K562 (cell line): Measurements from ENCODE around the gene TRPV6. TPM values are rescaled to one million over a fixed set of nuclear protein-coding genes. Genes with fewer than 3 reads are reported as not detected.

Experiments
- ATF1 ChIP-seq, 2 experiments: fragments of 450-650 bp in 1 of 2; IDR thresholded peaks; 2 replicates each; pipeline ENCODE4 v1.6.1; 2016; ENCODE audit warnings: missing compliant biosample characterization in 1 of 2, missing genetic modification characterization in 1 of 2
- CHCHD3 ChIP-seq: fragments of 250-450 bp; sonication (Bioruptor Pico); IDR thresholded peaks from 2 replicates; pipeline ENCODE4 v2.1.2; 2022; ENCODE audit warnings: mild to moderate bottlenecking
- FOXM1 ChIP-seq, 2 experiments: fragments of 450-650 bp in 1 of 2; sonication (generic) in 1 of 2; formaldehyde crosslinking in 1 of 2; IDR thresholded peaks; 2 replicates each; pipeline versions ENCODE4 v1.6.1 to v1.9.0; 2017 to 2022; ENCODE audit warnings: low read depth in 2 of 2, mild to moderate bottlenecking in 2 of 2, missing genetic modification reagents in 1 of 2, moderate library complexity in 1 of 2
- MAZ ChIP-seq, 2 experiments: fragments of 450-650 bp in 1 of 2; sonication (generic) in 1 of 2; formaldehyde crosslinking; IDR thresholded peaks in 1 of 2; conservative IDR thresholded peaks in 1 of 2; 2 replicates each; pipeline versions ENCODE4 v1.4.0 to v1.5.0; 2020; ENCODE audit warnings: mild to moderate bottlenecking in 1 of 2, missing genetic modification reagents in 1 of 2
- MYC ChIP-seq, 2 experiments: fragments of 250-450 bp in 1 of 2; sonication (Bioruptor Pico) in 1 of 2; IDR thresholded peaks; 2 replicates each; pipeline versions ENCODE4 v1.5.1 to v1.6.1; 2012 to 2021; ENCODE audit warnings: low read depth in 2 of 2, borderline replicate concordance in 1 of 2, improper control_type of control experiment in 1 of 2, low read length in 1 of 2, mild to moderate bottlenecking in 1 of 2, moderate library complexity in 1 of 2
- NR4A1 ChIP-seq, 2 experiments: fragments of 250-450 bp in 1 of 2; fragments of 450-650 bp in 1 of 2; sonication (Bioruptor Pico) in 1 of 2; IDR thresholded peaks; 2 replicates each; pipeline versions ENCODE4 v1.4.0 to v1.6.1; 2016 to 2020; ENCODE audit warnings: mild to moderate bottlenecking in 2 of 2, missing compliant biosample characterization in 1 of 2, missing genetic modification characterization in 1 of 2, moderate library complexity in 1 of 2
- PHB2 ChIP-seq: fragments of 450-650 bp; IDR thresholded peaks from 2 replicates; pipeline ENCODE4 v1.6.1; 2017; ENCODE audit warnings: low read depth
- TBL1XR1 ChIP-seq, 2 experiments: IDR thresholded peaks; 2 replicates each; pipeline ENCODE4 v1.6.1; 2012; ENCODE audit warnings: improper control_type of control experiment in 2 of 2, low read length in 2 of 2, mild to moderate bottlenecking in 1 of 2
- U2AF1 ChIP-seq: fragments of 200-400 bp; formaldehyde crosslinking; optimal IDR thresholded peaks from 2 replicates; pipeline ENCODE3; 2017; ENCODE audit warnings: mild to moderate bottlenecking, low read depth, low read length, moderate library complexity
- XRCC5 ChIP-seq: fragments of 200-400 bp; formaldehyde crosslinking; IDR thresholded peaks from 2 replicates; pipeline ENCODE4 v1.6.1; 2017; ENCODE audit warnings: low read depth, mild to moderate bottlenecking, low read length
- ZBTB17 ChIP-seq: fragments of 450-650 bp; formaldehyde crosslinking; IDR thresholded peaks from 2 replicates; pipeline ENCODE4 v1.4.0; 2020; ENCODE audit warnings: mild to moderate bottlenecking
- ZNF133 ChIP-seq: fragments of 250-450 bp; sonication (Bioruptor Pico); IDR thresholded peaks from 2 replicates; pipeline ENCODE4 v1.4.0; 2020; ENCODE audit warnings: mild to moderate bottlenecking
- ZNF184 ChIP-seq: sonication (generic); formaldehyde crosslinking; IDR thresholded peaks from 2 replicates; pipeline ENCODE4 v1.5.0; 2020; ENCODE audit warnings: missing genetic modification reagents
- ZNF217 ChIP-seq: sonication (generic); formaldehyde crosslinking; IDR thresholded peaks from 2 replicates; pipeline ENCODE4 v1.8.0; 2022; ENCODE audit warnings: mild to moderate bottlenecking, missing genetic modification reagents
- ZNF696 ChIP-seq: fragments of 250-450 bp; sonication (Bioruptor Pico); conservative IDR thresholded peaks from 2 replicates; pipeline ENCODE4 v1.4.0; 2020; ENCODE audit warnings: mild to moderate bottlenecking, moderate library complexity
- ZNF717 ChIP-seq: fragments of 250-450 bp; sonication (Bioruptor Pico); IDR thresholded peaks from 2 replicates; pipeline ENCODE4 v1.5.0; 2021
- polyA plus RNA-seq, 8 experiments: library from polyadenylated mRNA; depleted of rRNA in 4 of 8; stranded (reverse) in 5 of 8; unstranded in 3 of 8; fragments of >200 nt; fragmentation: Nextera tagmentation in 2 of 8; fragmentation: Illumina TruSeq in 1 of 8; extraction: Ambion mirVana in 2 of 8; extraction: Trizol in 1 of 8; gene quantifications; 2 replicates each; pipeline versions ENCODE4 v1.2.1 to v1.2.3, GENCODE V29; 2011 to 2014; ENCODE audit warnings: inconsistent platforms in 1 of 8, missing spikeins in 1 of 8
- total RNA-seq, 7 experiments: library from RNA; depleted of rRNA in 6 of 7; stranded (reverse); fragments of >200 nt in 6 of 7; fragmentation: Illumina TruSeq in 2 of 7; extraction: Trizol in 2 of 7; gene quantifications; 2 replicates each; pipeline versions ENCODE4 v1.2.1 to v1.2.3, GENCODE V29; 2011 to 2021; ENCODE audit warnings: low replicate concordance in 1 of 7
- TF ChIP-seq, protein P1 (sequence below): sonication (generic); formaldehyde crosslinking; IDR thresholded peaks from 2 replicates; pipeline ENCODE4 v1.8.0; 2023; ENCODE audit warnings: mild to moderate bottlenecking, missing genetic modification reagents
- TF ChIP-seq, protein P2 (sequence below): sonication (generic); formaldehyde crosslinking; IDR thresholded peaks from 2 replicates; pipeline ENCODE4 v1.9.0; 2022; ENCODE audit warnings: mild to moderate bottlenecking, missing genetic modification reagents
- TF ChIP-seq, protein P3 (sequence below), 3 experiments: fragments of 200-800 bp in 1 of 3; sonication (Bioruptor generic) in 1 of 3; sonication (generic) in 1 of 3; formaldehyde crosslinking in 1 of 3; IDR thresholded peaks; 2 replicates each; pipeline versions ENCODE4 v1.6.1 to v1.8.0; 2016 to 2022; ENCODE audit warnings: mild to moderate bottlenecking in 2 of 3, missing compliant biosample characterization in 2 of 3, missing genetic modification characterization in 2 of 3, missing genetic modification reagents in 1 of 3

The TRPV6 gene
- total and polyA plus RNA-seq, 9 of the 15 experiments (the other 6 are each of a cell fraction or from before 2014, with no cell fraction given): 0.04 to 0.36 (median 0.11) TPM

DNA sequence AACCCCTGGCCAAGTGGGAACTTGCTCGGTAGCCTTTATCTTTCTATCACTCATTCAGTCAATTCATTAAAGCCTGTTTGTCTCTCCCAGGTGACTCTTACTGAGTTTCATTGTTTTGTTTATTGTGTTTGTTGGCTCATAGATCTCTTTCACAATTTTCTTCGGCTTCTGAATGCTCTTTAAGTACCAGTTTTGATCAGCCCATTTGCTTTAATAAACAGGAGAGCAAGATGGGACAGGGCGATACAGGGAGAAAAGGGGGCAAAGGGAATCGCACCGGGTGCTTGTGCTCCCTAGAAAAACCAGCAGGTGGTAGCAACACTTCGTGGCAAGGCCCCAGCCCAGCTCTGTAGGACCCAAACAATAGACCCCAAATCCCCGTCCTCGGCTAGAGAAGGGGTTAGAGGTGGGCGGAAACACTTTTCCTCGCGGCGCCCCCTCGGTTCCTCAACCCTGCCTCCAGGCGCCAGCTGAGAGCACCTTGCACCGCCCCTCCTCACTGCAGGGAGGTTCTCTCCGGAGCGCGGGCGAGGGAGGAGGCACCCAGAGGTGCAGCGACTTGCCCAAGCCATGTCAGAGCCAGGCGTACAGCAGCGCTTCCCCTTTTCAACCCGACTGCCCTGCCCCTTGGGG is 31.7 kb downstream of the TRPV6 start (continued):
- TF ChIP-seq MAZ (CRISPR knock-in tag; conservative IDR thresholded peaks at IDR 0.05 in 1 of 2, IDR thresholded peaks at IDR 0.05 in 1 of 2): peak; percentile 77 to 83
- TF ChIP-seq ZNF717: no peak
- TF ChIP-seq, protein P1, sequence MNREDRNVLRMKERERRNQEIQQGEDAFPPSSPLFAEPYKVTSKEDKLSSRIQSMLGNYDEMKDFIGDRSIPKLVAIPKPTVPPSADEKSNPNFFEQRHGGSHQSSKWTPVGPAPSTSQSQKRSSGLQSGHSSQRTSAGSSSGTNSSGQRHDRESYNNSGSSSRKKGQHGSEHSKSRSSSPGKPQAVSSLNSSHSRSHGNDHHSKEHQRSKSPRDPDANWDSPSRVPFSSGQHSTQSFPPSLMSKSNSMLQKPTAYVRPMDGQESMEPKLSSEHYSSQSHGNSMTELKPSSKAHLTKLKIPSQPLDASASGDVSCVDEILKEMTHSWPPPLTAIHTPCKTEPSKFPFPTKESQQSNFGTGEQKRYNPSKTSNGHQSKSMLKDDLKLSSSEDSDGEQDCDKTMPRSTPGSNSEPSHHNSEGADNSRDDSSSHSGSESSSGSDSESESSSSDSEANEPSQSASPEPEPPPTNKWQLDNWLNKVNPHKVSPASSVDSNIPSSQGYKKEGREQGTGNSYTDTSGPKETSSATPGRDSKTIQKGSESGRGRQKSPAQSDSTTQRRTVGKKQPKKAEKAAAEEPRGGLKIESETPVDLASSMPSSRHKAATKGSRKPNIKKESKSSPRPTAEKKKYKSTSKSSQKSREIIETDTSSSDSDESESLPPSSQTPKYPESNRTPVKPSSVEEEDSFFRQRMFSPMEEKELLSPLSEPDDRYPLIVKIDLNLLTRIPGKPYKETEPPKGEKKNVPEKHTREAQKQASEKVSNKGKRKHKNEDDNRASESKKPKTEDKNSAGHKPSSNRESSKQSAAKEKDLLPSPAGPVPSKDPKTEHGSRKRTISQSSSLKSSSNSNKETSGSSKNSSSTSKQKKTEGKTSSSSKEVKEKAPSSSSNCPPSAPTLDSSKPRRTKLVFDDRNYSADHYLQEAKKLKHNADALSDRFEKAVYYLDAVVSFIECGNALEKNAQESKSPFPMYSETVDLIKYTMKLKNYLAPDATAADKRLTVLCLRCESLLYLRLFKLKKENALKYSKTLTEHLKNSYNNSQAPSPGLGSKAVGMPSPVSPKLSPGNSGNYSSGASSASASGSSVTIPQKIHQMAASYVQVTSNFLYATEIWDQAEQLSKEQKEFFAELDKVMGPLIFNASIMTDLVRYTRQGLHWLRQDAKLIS (CRISPR knock-in tag): no peak
- TF ChIP-seq, protein P2, sequence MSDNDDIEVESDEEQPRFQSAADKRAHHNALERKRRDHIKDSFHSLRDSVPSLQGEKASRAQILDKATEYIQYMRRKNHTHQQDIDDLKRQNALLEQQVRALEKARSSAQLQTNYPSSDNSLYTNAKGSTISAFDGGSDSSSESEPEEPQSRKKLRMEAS: peak; percentile 63
- no peak for TF ChIP-seq ZNF217 (CRISPR knock-in tag)
- no peak for TF ChIP-seq NR4A1 (CRISPR knock-in tag; IDR thresholded peaks at IDR 0.05)
- TF ChIP-seq NR4A1 (tag; IDR thresholded peaks at IDR 0.05): no peak
- peak; percentile 51; the same call in 1 of the 2 replicates for TF ChIP-seq ZBTB17 (CRISPR knock-in tag)
- no peak for TF ChIP-seq ZNF133 (CRISPR knock-in tag)
- TF ChIP-seq CHCHD3: no peak
- TF ChIP-seq TBL1XR1 (IDR thresholded peaks at IDR 0.05; ENCODE audit: low read length in 2 of 2): no peak
- no peak for TF ChIP-seq ATF1 (CRISPR knock-in tag; IDR thresholded peaks at IDR 0.05)
- TF ChIP-seq ATF1 (tag; IDR thresholded peaks at IDR 0.05): 0 out of 2 replicates have a peak, but pooled peaks have one; percentile 17
- no peak for TF ChIP-seq PHB2
- TF ChIP-seq U2AF1: no peak
- TF ChIP-seq ZNF696 (CRISPR knock-in tag): no peak
- TF ChIP-seq XRCC5: peak; percentile 79
- TF ChIP-seq FOXM1 (IDR thresholded peaks at IDR 0.05; ENCODE audit: low read depth): no peak
- 0 out of 2 replicates have a peak, but pooled peaks have one; percentile 41 for TF ChIP-seq FOXM1 (CRISPR knock-in tag; IDR thresholded peaks at IDR 0.05; ENCODE audit: low read depth)
- TF ChIP-seq, protein P3, sequence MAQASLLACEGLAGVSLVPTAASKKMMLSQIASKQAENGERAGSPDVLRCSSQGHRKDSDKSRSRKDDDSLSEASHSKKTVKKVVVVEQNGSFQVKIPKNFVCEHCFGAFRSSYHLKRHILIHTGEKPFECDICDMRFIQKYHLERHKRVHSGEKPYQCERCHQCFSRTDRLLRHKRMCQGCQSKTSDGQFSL (CRISPR knock-in tag; IDR thresholded peaks at IDR 0.05): no peak; the same call in 1 of the 2 replicates
- TF ChIP-seq, protein P3 (tag; IDR thresholded peaks at IDR 0.05): peak in 1 of 2 experiments; percentile 54; a peak in 1 of 4 replicates
- no peak for TF ChIP-seq MYC (IDR thresholded peaks at IDR 0.05; ENCODE audit: low read depth, low read length)
- TF ChIP-seq MYC (CRISPR knock-in tag; IDR thresholded peaks at IDR 0.05; ENCODE audit: borderline replicate concordance, low read depth): no peak
- no peak for TF ChIP-seq ZNF184 (CRISPR knock-in tag)
